DND-41 (cell line): ENCODE measurements around the gene BEX3.

Experiments
- CTCF ChIP-seq: IDR thresholded peaks from 2 replicates; pipeline ENCODE4 v1.5.1; 2012; ENCODE audit warnings: borderline replicate concordance, low read length, moderate library complexity, mild to moderate bottlenecking; ENCODE audit not compliant: poor library complexity, severe bottlenecking; ENCODE audit errors: extremely low read depth
- EZH2 ChIP-seq: IDR thresholded peaks from 3 replicates; pipeline ENCODE4 v1.6.1; 2012; ENCODE audit warnings: borderline replicate concordance, low read depth, mild to moderate bottlenecking, moderate library complexity, low read length, inconsistent platforms; ENCODE audit not compliant: severe bottlenecking

- TF ChIP-seq CTCF: no peak
- no peak for TF ChIP-seq EZH2
These were observed 614 bp downstream of the BEX3 start for GRCh38 chrX:103376979-103377324.
